Fibroblast of lung (primary cell): ENCODE results near the gene APPL2. TPM values are rescaled to one million over a fixed set of nuclear protein-coding genes. Genes with fewer than 3 reads are reported as not detected.

Source experiments
- DNase-seq, 2 donors: peaks; one replicate each; pipeline versions ENCODE4 v3.0.0 to v3.0.0-alpha.2; 2010; ENCODE audit warnings: low read depth in 2 of 2
- H2AFZ ChIP-seq: 2 replicates; pipeline ENCODE4 v1.5.1; 2012; ENCODE audit warnings: low read length, control low read depth, inconsistent platforms
- H3K27ac ChIP-seq: 2 replicates; pipeline ENCODE4 v1.5.1; 2011; ENCODE audit warnings: low read length, control low read depth; ENCODE audit not compliant: insufficient read depth
- H3K27me3 ChIP-seq: 2 replicates; pipeline ENCODE4 v1.5.1; 2011; ENCODE audit warnings: mild to moderate bottlenecking, low read length; ENCODE audit not compliant: control insufficient read depth, insufficient read depth
- H3K36me3 ChIP-seq: 2 replicates; pipeline ENCODE4 v1.5.1; 2011; ENCODE audit warnings: low read length; ENCODE audit not compliant: control insufficient read depth, insufficient read depth
- H3K4me1 ChIP-seq: 2 replicates; pipeline ENCODE4 v1.5.1; 2011; ENCODE audit warnings: low read length; ENCODE audit not compliant: control insufficient read depth, insufficient read depth; ENCODE audit errors: extremely low read depth
- H3K4me2 ChIP-seq: 2 replicates; pipeline ENCODE4 v1.5.1; 2011; ENCODE audit warnings: low read length, control low read depth; ENCODE audit not compliant: insufficient read depth; ENCODE audit errors: extremely low read depth
- H3K4me3 ChIP-seq, 4 experiments: fragments of 200-600 bp in 1 of 4; sonication (generic) in 1 of 4; replicated peaks in 1 of 4; 2 replicates each; pipeline ENCODE4 v1.5.1; 2011 to 2016; ENCODE audit warnings: low read length in 4 of 4, low read depth in 3 of 4, mild to moderate bottlenecking in 3 of 4, control low read depth in 2 of 4, inconsistent platforms in 1 of 4, mixed read lengths in 1 of 4; ENCODE audit not compliant: insufficient read depth in 1 of 4; ENCODE audit errors: control extremely low read depth in 1 of 4
- H3K79me2 ChIP-seq: 2 replicates; pipeline ENCODE4 v1.5.1; 2012; ENCODE audit warnings: mild to moderate bottlenecking, low read length, inconsistent platforms; ENCODE audit not compliant: control insufficient read depth, insufficient read depth
- H3K9ac ChIP-seq: 2 replicates; pipeline ENCODE4 v1.5.1; 2011; ENCODE audit warnings: mild to moderate bottlenecking, low read length, control low read depth; ENCODE audit not compliant: insufficient read depth
- H3K9me3 ChIP-seq: 2 replicates; pipeline ENCODE4 v1.5.1; 2012; ENCODE audit warnings: low read depth, low read length; ENCODE audit not compliant: control insufficient read depth, insufficient read depth
- H4K20me1 ChIP-seq: 2 replicates; pipeline ENCODE4 v1.5.1; 2011; ENCODE audit warnings: low read length; ENCODE audit not compliant: control insufficient read depth, insufficient read depth; ENCODE audit errors: extremely low read depth
- CTCF ChIP-seq, 2 donors: IDR thresholded peaks in 1 of 2; conservative IDR thresholded peaks in 1 of 2; 1 replicate in 1 of 2; 2 replicates in 1 of 2; pipeline ENCODE4 v1.5.1; 2011 to 2012; ENCODE audit warnings: low read length in 2 of 2, control low read depth in 1 of 2, inconsistent platforms in 1 of 2, low read depth in 1 of 2, mild to moderate bottlenecking in 1 of 2
- EZH2 ChIP-seq: IDR thresholded peaks from 2 replicates; pipeline ENCODE4 v1.5.1; 2012; ENCODE audit warnings: low read length, control low read depth, mild to moderate bottlenecking; ENCODE audit errors: missing control alignments
- polyA plus RNA-seq, 2 donors: library from polyadenylated mRNA; depleted of rRNA in 1 of 2; stranded (reverse) in 1 of 2; unstranded in 1 of 2; fragments of >200 nt; gene quantifications; 2 replicates each; pipeline ENCODE4 v1.2.1, GENCODE V29; 2011 to 2012; ENCODE audit warnings: missing spikeins in 1 of 2
- total RNA-seq: library from RNA; depleted of rRNA; stranded (reverse); fragments of >200 nt; gene quantifications from 2 replicates; pipeline ENCODE4 v1.2.1, GENCODE V29; 2014

Gene APPL2
- total and polyA plus RNA-seq, 2 donors (not counting 1 experiment from before 2014, with no cell fraction given), result 53.8 to 68.0 TPM

DNA sequence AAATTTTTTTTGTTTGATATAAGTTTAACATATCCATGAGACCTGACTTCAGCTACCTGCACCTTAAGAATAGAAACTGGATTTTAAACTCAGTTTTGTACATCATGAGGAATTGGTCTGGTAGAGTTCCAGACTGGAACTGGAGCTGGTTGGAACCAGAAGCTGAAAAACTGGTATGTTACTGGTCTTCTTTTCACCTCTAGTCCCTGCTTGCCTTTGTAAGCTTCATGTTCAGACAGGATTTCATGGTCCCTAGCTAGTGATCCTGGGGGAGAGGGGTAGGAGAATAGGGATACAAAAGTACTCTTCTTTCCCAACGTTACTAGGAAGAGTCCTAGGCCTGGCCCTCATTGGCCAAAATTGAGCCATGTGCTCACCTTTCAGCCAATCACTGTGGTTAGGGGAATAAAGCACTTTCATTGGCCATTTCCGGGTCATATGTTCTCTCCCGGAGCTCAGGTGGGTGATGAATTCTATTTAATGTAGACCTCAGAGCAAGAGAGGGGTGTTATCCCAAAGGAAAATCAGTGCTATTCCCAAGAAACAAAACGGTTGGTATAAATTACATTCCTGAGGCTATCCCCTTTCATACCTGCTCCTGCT lies 36.9 kb upstream of the APPL2 start:
- no peaks in the 10 kb centered on the region for H3K36me3 ChIP-seq
- H2AFZ ChIP-seq, result no peak overlapping the region
- H3K27me3 ChIP-seq, result no peaks in the 10 kb centered on the region
- DNase-seq, result no peak
- no peaks in the 10 kb centered on the region for H3K4me1 ChIP-seq
- H4K20me1 ChIP-seq, result no peaks in the 10 kb centered on the region
- H3K4me2 ChIP-seq, result no peak overlapping the region
- no peaks in the 10 kb centered on the region for H3K9me3 ChIP-seq
- no peaks in the 10 kb centered on the region for H3K79me2 ChIP-seq
- H3K9ac ChIP-seq, result no peak overlapping the region
- H3K4me3 ChIP-seq, result no peak overlapping the region
- H3K27ac ChIP-seq, result no peak overlapping the region
- no peak for TF ChIP-seq EZH2

DNA sequence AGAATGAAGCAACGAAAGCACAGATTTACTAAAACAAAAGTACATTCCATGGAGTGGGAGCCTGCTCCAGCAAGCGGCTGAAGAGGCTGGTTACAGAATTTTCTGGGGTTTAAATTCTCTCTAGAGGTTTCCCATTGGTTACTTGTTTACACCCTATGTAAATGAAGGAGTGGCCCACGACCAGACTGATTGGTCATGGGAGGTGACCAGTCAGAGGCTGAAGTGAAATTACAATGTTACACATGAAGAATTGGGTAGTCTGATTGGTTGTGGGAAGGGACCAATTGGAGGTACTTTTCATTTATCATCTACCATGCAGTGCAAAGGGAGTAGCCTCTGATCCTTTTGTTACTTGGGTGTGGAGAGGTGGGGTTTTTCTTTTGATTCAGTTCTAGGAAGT lies 36.2 kb upstream of the APPL2 start:
- TF ChIP-seq CTCF (conservative IDR thresholded peaks at IDR 0.05 in 1 of 2, IDR thresholded peaks at IDR 0.05 in 1 of 2; ENCODE audit: low read depth in 1 of 2, low read length in 2 of 2), result no peak
- no peak for TF ChIP-seq EZH2

GRCh38 chr12:105271364-105271763 lies 35.4 kb upstream of the APPL2 start:
- no peak overlapping the region for H3K27ac ChIP-seq
- H3K36me3 ChIP-seq, result no peaks in the 10 kb centered on the region
- no peak overlapping the region for H3K9ac ChIP-seq
- no peak for DNase-seq
- no peak overlapping the region for H2AFZ ChIP-seq
- no peaks in the 10 kb centered on the region for H3K27me3 ChIP-seq
- no peaks in the 10 kb centered on the region for H3K79me2 ChIP-seq
- no peaks in the 10 kb centered on the region for H3K4me1 ChIP-seq
- no peaks in the 10 kb centered on the region for H4K20me1 ChIP-seq
- no peak overlapping the region for H3K4me2 ChIP-seq
- TF ChIP-seq EZH2 (no peak), CTCF (conservative IDR thresholded peaks at IDR 0.05 in 1 of 2, IDR thresholded peaks at IDR 0.05 in 1 of 2; ENCODE audit: low read depth in 1 of 2, low read length in 2 of 2) (no peak)
- H3K9me3 ChIP-seq, result no peaks in the 10 kb centered on the region
- H3K4me3 ChIP-seq, result no peak overlapping the region

More for the DNA sequence above, 36.2 kb upstream of the APPL2 start:
- Histone ChIP-seq H4K20me1 (no peaks in the 10 kb centered on the region), H3K4me1 (no peaks in the 10 kb centered on the region), H3K27me3 (no peaks in the 10 kb centered on the region), H3K79me2 (no peaks in the 10 kb centered on the region), H3K9me3 (no peaks in the 10 kb centered on the region), H3K9ac (no peak overlapping the region), H3K4me3 (no peak overlapping the region), H3K4me2 (no peak overlapping the region), H2AFZ (no peak overlapping the region), H3K36me3 (no peaks in the 10 kb centered on the region), H3K27ac (no peak overlapping the region)
- no peak for DNase-seq
